ENCODE measurements around the gene TEX52.

The TEX52 gene

GRCh38 chr12:2804393-2805142 is 52.3 kb downstream of the TEX52 start:
- H3K9me3 ChIP-seq (ENCODE audit: insufficient read depth, low read length) = no peaks in the 10 kb centered on the region
- H3K9ac ChIP-seq (ENCODE audit: low read length) = no peak overlapping the region
- peaks cover 7% of the 10 kb centered on the region; the same call in 1 of the 2 replicates for H3F3A ChIP-seq (ENCODE audit: insufficient read depth)
- no peak overlapping the region for H2AFZ ChIP-seq (ENCODE audit: low read depth, low read length, severe bottlenecking)
- no peaks in the 10 kb centered on the region for H3K79me2 ChIP-seq (ENCODE audit: insufficient read depth, low read length)
- TF ChIP-seq EZH2phosphoT487 (conservative IDR thresholded peaks at IDR 0.05; ENCODE audit: low read length) (no peak), CTCF (IDR thresholded peaks at IDR 0.05; ENCODE audit: insufficient read depth, low read length, poor library complexity, severe bottlenecking) (no peak)
- H3K27ac ChIP-seq (ENCODE audit: low read depth, low read length) = no peak overlapping the region
- no peaks in the 10 kb centered on the region for H4K20me1 ChIP-seq (ENCODE audit: low read depth, low read length)
- no peak overlapping the region for H3K4me3 ChIP-seq (ENCODE audit: insufficient read depth, low read length, poor library complexity, severe bottlenecking)
- H3K4me2 ChIP-seq (ENCODE audit: low read depth, low read length, poor library complexity, severe bottlenecking) = no peak overlapping the region
- H3K9me2 ChIP-seq (replicated peaks; ENCODE audit: insufficient read depth, low read length) = no peaks in the 10 kb centered on the region
- peaks cover 18% of the 10 kb centered on the region for H3K36me3 ChIP-seq (ENCODE audit: low read length)
- no peaks in the 10 kb centered on the region for H3K27me3 ChIP-seq (ENCODE audit: low read length)

GRCh38 chr12:2803635-2804392 is 53.0 kb downstream of the TEX52 start:
- no peaks in the 10 kb centered on the region for H3K79me2 ChIP-seq (ENCODE audit: insufficient read depth, low read length)
- no peaks in the 10 kb centered on the region for H4K20me1 ChIP-seq (ENCODE audit: low read depth, low read length)
- no peaks in the 10 kb centered on the region for H3K9me2 ChIP-seq (replicated peaks; ENCODE audit: insufficient read depth, low read length)
- no peaks in the 10 kb centered on the region for H3K27me3 ChIP-seq (ENCODE audit: low read length)
- TF ChIP-seq EZH2phosphoT487 (conservative IDR thresholded peaks at IDR 0.05; ENCODE audit: low read length) = no peak
- TF ChIP-seq CTCF (IDR thresholded peaks at IDR 0.05; ENCODE audit: insufficient read depth, low read length, poor library complexity, severe bottlenecking) = no peak
- peaks cover 7% of the 10 kb centered on the region; the same call in 1 of the 2 replicates for H3F3A ChIP-seq (ENCODE audit: insufficient read depth)
- H3K9ac ChIP-seq (ENCODE audit: low read length) = no peak overlapping the region
- no peak overlapping the region for H3K4me2 ChIP-seq (ENCODE audit: low read depth, low read length, poor library complexity, severe bottlenecking)
- H3K4me3 ChIP-seq (ENCODE audit: insufficient read depth, low read length, poor library complexity, severe bottlenecking) = no peak overlapping the region
- H3K9me3 ChIP-seq (ENCODE audit: insufficient read depth, low read length) = no peaks in the 10 kb centered on the region
- no peak overlapping the region for H3K27ac ChIP-seq (ENCODE audit: low read depth, low read length)
- peaks cover 21% of the 10 kb centered on the region for H3K36me3 ChIP-seq (ENCODE audit: low read length)
- no peak overlapping the region for H2AFZ ChIP-seq (ENCODE audit: low read depth, low read length, severe bottlenecking)

- H3F3A ChIP-seq (ENCODE audit: insufficient read depth) = peaks cover 7% of the 10 kb centered on the region; the same call in 1 of the 2 replicates
- no peaks in the 10 kb centered on the region for H3K9me2 ChIP-seq (replicated peaks; ENCODE audit: insufficient read depth, low read length)
- TF ChIP-seq CTCF (IDR thresholded peaks at IDR 0.05; ENCODE audit: insufficient read depth, low read length, poor library complexity, severe bottlenecking) (no peak), EZH2phosphoT487 (conservative IDR thresholded peaks at IDR 0.05; ENCODE audit: low read length) (no peak)
- H3K9ac ChIP-seq (ENCODE audit: low read length) = no peak overlapping the region
- H3K9me3 ChIP-seq (ENCODE audit: insufficient read depth, low read length) = no peaks in the 10 kb centered on the region
- H4K20me1 ChIP-seq (ENCODE audit: low read depth, low read length) = no peaks in the 10 kb centered on the region; the same call in 1 of the 2 replicates
- no peak overlapping the region for H3K4me2 ChIP-seq (ENCODE audit: low read depth, low read length, poor library complexity, severe bottlenecking)
- peaks cover 19% of the 10 kb centered on the region for H3K79me2 ChIP-seq (ENCODE audit: insufficient read depth, low read length)
- H3K27ac ChIP-seq (ENCODE audit: low read depth, low read length) = no peak overlapping the region
- H2AFZ ChIP-seq (ENCODE audit: low read depth, low read length, severe bottlenecking) = no peak overlapping the region
- H3K36me3 ChIP-seq (ENCODE audit: low read length) = peaks cover 21% of the 10 kb centered on the region
- no peak overlapping the region for H3K4me3 ChIP-seq (ENCODE audit: insufficient read depth, low read length, poor library complexity, severe bottlenecking)
- H3K27me3 ChIP-seq (ENCODE audit: low read length) = no peaks in the 10 kb centered on the region
Measured at GRCh38 chr12:2801044-2801783, 55.6 kb downstream of the TEX52 start.
